Cardiac fibroblast (primary cell): ENCODE results near the gene ULK4.
"Not testable (repeated sequence)": the region's sequence is repeated elsewhere in the genome, so short reads cannot be mapped to it uniquely, and the experiment has no call there.

Experiments
- DNase-seq, 2 donors: peaks; one replicate each; pipeline versions ENCODE4 v3.0.0 to v3.0.0-alpha.2; 2010; ENCODE audit warnings: low read depth in 2 of 2
- H3K4me3 ChIP-seq, 2 donors: replicated peaks in 1 of 2; 1 replicate in 1 of 2; 2 replicates in 1 of 2; pipeline ENCODE4 v1.5.1; 2011; ENCODE audit warnings: low read depth in 2 of 2, low read length in 2 of 2, mild to moderate bottlenecking in 2 of 2, moderate library complexity in 1 of 2
- TF ChIP-seq, protein P1 (sequence below): IDR thresholded peaks from one replicate; pipeline ENCODE4 v1.5.1; 2011; ENCODE audit warnings: low read depth, mild to moderate bottlenecking, low read length, inconsistent platforms

Gene ULK4

DNA sequence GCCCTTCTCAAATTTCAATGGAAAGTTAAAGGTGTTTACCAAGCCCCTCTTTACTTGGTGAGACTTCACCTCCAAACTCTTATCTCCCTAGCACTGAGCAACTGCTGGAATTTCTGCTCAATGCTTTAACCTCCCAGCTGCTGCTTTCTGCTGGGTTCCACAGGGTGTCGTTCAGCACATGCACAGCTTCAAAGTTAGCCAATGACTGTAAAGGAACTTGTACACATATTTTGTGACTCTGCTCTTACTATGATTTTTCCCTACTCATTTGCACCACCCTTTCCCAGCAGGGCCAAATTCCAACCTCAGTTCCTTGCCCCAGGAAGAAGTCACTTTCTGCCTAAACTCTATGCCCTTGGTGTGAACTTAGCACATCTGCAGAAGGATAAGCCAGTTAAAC is 89.7 kb downstream of the ULK4 start:
- TF ChIP-seq, protein P1, sequence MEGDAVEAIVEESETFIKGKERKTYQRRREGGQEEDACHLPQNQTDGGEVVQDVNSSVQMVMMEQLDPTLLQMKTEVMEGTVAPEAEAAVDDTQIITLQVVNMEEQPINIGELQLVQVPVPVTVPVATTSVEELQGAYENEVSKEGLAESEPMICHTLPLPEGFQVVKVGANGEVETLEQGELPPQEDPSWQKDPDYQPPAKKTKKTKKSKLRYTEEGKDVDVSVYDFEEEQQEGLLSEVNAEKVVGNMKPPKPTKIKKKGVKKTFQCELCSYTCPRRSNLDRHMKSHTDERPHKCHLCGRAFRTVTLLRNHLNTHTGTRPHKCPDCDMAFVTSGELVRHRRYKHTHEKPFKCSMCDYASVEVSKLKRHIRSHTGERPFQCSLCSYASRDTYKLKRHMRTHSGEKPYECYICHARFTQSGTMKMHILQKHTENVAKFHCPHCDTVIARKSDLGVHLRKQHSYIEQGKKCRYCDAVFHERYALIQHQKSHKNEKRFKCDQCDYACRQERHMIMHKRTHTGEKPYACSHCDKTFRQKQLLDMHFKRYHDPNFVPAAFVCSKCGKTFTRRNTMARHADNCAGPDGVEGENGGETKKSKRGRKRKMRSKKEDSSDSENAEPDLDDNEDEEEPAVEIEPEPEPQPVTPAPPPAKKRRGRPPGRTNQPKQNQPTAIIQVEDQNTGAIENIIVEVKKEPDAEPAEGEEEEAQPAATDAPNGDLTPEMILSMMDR: no peak
- H3K4me3 ChIP-seq: no peak overlapping the region
- DNase-seq: no peak

DNA sequence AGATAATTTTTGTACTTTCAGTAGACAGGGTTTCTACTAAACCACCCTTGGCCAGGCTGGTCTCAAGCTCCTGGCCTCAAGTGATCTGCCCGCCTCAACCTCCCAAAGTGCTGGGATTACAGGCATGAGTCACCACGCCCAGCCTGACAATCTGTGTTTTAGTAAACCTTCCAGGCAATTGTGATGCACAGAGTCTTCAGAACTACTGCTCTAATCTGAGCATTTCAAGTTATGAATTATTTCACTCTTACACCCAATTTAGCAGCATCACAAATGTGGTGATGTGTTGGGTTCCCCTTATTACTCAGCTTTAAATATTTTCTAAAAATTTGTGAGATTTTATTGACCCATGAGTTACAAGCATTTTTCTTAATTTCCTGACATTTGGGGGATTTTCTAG is 94.4 kb downstream of the ULK4 start:
- no peak for DNase-seq
- H3K4me3 ChIP-seq: no peak overlapping the region
- TF ChIP-seq, protein P1: no peak

DNA sequence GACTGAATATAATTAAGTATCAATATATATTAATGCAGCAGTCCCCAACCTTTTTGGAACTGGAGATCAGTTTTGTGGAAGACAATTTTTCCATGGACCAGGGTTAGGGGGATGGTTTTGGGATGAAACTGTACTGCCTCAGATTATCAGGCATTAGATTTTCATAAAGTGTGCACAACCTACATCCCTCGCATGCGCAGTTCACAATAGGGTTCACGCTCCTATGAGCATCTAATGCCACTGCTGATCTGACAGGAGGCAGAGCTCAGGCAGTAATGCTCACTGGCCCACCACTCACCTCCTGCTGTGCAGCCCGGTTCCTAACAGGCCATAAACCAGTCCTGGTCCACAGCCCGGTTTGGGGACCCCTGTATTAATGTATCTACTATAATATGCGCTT is 95.6 kb downstream of the ULK4 start:
- no peak overlapping the region for H3K4me3 ChIP-seq
- DNase-seq: no peak
- TF ChIP-seq, protein P1: no peak

DNA sequence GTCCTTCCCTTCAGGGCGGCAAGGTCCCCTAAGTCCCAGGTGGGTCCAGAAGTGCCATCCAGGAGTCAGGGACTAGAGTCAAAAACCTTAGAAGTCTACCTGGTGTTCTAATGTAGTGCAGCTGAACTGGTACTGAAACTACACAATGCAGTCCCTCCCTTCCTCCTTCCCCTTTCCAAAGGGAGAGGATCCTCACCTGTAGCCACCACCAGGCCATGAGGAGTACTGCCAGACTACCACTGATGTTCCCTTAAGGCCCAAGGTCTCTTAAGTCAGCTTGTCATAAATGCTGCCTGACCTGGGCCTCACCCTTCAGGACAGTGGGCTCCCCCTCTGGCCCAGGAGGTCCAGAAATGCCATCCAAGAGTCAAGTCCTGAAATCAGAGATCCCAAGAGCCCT is 98.9 kb downstream of the ULK4 start:
- no peak for DNase-seq
- TF ChIP-seq, protein P1: peak; percentile 17
- H3K4me3 ChIP-seq: no peak overlapping the region

DNA sequence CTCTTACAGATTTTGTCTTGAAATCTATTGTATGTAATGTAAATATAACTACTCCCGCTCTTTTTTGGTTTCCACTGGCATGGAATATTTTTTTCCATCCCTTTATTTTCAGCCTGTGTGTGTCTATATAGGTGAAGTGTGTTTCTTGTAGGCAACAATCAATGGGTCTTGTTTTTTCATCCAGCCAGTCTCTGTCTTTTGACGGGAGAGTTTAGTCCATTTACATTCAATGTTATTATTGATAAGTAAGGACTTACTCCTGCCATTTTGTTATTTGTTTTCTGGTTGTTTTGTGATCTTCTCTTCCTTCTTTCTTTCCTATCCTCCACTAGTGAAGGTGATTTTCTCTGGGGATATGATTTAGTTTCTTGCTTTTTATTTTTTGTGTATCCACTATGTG is 101.4 kb downstream of the ULK4 start:
- not testable (repeated sequence) for DNase-seq, H3K4me3 ChIP-seq

DNA sequence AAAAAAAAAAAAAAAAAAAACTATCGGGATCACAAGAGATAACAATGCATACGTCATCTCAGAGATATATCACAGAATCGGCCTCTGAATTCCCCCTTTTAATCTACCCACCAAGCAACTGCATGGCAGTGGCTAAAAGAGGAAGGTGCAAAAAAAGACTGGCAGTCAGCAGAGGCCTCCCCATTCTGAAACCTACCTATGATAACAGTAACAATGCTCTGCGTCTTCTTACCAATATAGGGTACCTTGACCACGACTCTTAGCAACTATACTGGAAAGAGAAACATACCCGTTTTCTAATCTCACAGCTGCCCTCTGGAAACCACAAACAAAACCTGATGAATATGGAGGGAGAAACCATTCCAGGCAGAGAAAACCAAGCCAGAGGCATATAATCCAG is 106.9 kb downstream of the ULK4 start:
- DNase-seq: no peak
- no peak overlapping the region for H3K4me3 ChIP-seq
- TF ChIP-seq, protein P1: no peak

DNA sequence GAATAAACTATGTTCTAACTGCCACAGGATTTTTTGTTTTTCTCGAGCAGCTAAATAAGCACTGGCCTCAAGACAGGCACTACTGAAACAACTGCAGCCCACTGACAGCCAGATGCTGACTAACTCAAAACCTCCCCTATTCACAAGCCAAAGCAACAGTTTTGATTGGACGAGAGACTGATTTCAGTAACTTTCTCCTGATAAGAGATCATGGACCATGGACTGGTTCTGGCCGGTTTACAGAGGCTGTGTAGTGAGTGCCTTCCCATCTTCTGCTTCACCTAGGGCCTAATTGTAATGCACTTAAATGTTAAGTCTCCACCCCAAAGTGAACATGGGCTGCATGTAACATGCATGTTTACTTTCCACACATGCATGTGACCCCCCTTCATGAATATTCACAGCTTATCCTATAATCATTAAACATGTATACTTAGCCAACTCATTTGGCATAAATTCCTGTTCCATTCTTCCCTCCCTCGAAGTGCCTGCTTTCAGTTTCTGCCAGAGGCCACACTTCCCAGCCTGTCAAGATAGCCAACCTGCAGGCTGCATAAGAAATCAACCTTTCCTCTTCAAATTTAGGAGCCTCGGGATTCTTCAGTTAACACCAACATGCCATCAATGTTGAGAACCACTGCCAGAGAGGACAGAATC is 108.2 kb downstream of the ULK4 start:
- no peak overlapping the region for H3K4me3 ChIP-seq
- peak; percentile 5 to 50 for DNase-seq
- TF ChIP-seq, protein P1: no peak
